Measurements from ENCODE around the gene TNS1.

GRCh38 chr2:218024871-218025270, 22.1 kb upstream of the TNS1 start:
- TF ChIP-seq NFIC (IDR thresholded peaks at IDR 0.05) (no peak), ZNF655 (CRISPR knock-in tag; IDR thresholded peaks at IDR 0.05) (no peak), ZNF146 (CRISPR knock-in tag; IDR thresholded peaks at IDR 0.05; ENCODE audit: unreplicated experiment) (no peak), BHLHE40 (IDR thresholded peaks at IDR 0.05; ENCODE audit: low read length) (no peak), E2F3 (CRISPR knock-in tag; IDR thresholded peaks at IDR 0.05) (no peak), HNRNPH1 (optimal IDR thresholded peaks at IDR 0.05; ENCODE audit: low read depth, low read length) (no peak), USF2 (CRISPR knock-in tag; IDR thresholded peaks at IDR 0.05) (no peak), TCF7L2 (IDR thresholded peaks at IDR 0.05; ENCODE audit: low read depth, low read length) (no peak), DPF2 (IDR thresholded peaks at IDR 0.05) (no peak), CUX1 (CRISPR knock-in tag; IDR thresholded peaks at IDR 0.05) (no peak), MNT (conservative IDR thresholded peaks at IDR 0.05) (no peak)
- TF ChIP-seq, protein P1, sequence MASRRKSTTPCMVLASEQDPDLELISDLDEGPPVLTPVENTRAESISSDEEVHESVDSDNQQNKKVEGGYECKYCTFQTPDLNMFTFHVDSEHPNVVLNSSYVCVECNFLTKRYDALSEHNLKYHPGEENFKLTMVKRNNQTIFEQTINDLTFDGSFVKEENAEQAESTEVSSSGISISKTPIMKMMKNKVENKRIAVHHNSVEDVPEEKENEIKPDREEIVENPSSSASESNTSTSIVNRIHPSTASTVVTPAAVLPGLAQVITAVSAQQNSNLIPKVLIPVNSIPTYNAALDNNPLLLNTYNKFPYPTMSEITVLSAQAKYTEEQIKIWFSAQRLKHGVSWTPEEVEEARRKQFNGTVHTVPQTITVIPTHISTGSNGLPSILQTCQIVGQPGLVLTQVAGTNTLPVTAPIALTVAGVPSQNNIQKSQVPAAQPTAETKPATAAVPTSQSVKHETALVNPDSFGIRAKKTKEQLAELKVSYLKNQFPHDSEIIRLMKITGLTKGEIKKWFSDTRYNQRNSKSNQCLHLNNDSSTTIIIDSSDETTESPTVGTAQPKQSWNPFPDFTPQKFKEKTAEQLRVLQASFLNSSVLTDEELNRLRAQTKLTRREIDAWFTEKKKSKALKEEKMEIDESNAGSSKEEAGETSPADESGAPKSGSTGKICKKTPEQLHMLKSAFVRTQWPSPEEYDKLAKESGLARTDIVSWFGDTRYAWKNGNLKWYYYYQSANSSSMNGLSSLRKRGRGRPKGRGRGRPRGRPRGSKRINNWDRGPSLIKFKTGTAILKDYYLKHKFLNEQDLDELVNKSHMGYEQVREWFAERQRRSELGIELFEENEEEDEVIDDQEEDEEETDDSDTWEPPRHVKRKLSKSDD (conservative IDR thresholded peaks at IDR 0.05; ENCODE audit: low read length), result no peak

All from K562 (cell line).